ENCODE results near the gene MAGEC1.
"Not testable (repeated sequence)": the region's sequence is repeated elsewhere in the genome, so short reads cannot be mapped to it uniquely, and the experiment has no call there.

The MAGEC1 gene

GRCh38 chrX:141903400-141904155, at the start of gene MAGEC1:
Gene MAGEC1, plus strand, starts transcription at chrX:141903894. Its CDS starts 1,179 bp downstream, at chrX:141905073.
- no peak for DNase-seq (ENCODE audit: low read depth in 2 of 2)

DNA sequence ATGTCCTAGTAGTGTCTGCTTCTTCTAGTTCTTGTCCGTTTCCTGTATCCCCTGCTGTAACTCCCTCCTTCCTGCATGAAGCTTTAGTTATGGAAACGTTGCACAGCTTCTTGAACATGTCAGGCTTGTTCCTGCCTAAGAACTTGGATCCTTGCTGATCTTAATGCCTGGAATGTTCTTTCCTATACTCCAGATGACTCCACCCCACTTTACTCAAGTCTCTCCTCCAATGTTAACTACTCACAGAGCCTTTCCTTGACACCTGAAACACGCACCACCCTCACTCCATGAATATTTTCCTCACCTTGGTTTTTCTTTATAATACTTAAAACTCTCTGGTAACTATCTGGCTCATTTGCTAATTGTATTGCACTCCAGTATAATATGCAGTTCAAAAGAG, 46.2 kb upstream of the MAGEC1 start:
- no peak for DNase-seq (ENCODE audit: low read depth in 2 of 2)

DNA sequence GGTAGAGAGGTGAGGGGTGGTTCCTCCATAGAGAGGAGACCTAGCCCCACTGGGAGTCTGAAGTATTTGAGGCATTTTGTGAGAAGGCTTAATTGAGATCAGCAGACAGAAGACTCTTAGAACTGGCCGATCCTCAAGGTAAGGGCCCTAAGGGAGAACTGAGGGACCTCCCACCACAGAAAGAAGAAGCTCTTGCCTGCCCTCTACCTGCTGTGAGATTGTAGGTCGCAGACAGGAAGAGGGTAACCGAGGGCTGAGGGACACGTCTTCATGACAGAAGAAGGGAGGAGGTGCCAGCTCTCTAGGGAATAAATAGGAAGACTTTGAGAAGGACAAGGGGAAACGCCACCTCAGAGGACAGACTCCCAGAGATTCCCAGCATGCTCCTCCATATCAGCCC, 24.1 kb upstream of the MAGEC1 start:
- no peak for DNase-seq (ENCODE audit: low read depth in 2 of 2)

DNA sequence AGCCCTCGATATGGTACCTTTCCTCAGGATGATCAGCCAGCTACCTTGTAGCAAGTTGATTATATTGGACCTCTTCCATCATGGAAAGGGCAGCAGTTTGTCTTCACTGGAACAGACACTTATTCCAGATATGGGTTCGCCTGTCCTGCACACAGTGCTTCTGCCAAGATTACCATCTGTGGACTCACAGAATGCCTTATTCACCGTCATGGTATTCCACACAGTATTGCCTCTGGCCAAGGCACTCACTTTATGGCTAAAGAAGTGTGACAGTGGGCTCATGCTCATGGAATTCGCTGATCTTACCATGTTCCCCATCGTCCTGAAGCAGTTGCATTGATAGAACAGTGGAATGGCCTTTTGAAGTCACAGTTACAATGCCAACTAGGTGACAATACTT, 14.9 kb upstream of the MAGEC1 start:
- DNase-seq (ENCODE audit: low read depth in 2 of 2) = not testable (repeated sequence)

DNA sequence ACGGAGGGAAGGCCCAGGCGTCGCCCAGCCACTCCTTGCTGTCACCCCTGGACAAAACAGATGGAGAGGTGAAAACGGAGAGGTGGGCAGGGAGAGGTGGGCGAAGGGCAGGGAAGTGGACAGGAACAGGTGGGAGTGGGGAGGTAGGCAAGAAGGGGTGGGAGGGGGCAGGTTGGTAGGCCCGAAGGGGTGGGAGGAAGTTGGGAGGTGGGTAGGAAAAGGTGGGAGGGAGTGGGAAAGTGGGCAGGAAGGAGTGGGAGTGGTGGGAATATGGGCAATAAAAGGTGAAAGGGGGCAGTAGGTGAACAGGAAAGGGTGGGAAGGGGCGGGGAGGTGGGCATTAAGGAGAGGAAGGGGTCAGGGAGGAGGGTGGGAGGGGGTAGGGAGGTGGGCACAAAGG, 9.0 kb upstream of the MAGEC1 start:
- no peak for DNase-seq (ENCODE audit: low read depth in 2 of 2)

DNA sequence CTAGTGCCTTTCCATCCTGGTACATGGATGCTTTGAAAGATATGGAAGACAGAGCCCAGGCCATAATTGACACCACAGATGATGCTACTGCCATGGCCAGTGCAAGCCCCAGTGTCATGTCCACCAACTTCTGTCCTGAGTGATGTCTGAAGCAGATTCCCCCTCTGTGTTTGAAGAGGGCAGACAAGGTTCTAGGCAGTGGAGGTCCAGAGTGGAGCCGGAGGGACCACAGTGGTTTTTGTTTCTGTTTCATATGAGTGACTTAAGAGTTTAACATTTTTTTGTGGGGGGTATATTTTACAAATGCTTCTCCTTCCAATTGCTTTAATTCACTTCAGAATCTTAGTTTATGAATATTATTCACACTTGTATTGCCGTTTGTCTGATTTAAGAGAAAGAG, 6.0 kb upstream of the MAGEC1 start:
- DNase-seq (ENCODE audit: low read depth in 2 of 2) = no peak

GRCh38 chrX:141902366-141902765, 1.3 kb upstream of the MAGEC1 start:
- no peak for DNase-seq (ENCODE audit: low read depth in 2 of 2)

DNA sequence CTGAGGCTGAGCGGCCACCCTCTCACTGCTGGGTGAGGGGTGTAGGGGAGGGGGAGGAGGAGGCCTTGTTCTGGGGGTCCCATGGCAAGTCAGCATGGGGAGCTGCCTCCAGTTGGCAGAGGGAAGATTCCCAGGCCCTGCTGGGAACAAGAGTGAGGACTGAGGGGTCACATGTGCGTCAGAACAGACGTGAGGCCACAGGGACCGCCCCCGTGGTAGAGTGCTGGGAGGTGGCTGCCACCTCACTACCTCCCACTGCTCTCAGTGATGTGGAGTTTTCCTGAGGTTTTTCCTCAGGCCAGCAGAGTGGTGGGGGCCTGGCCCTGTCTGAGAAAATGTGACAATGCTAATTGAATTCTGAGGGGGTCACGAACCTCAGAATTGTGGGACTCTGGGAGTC, 568 bp downstream of the MAGEC1 start:
- DNase-seq (ENCODE audit: low read depth in 2 of 2) = no peak

DNA sequence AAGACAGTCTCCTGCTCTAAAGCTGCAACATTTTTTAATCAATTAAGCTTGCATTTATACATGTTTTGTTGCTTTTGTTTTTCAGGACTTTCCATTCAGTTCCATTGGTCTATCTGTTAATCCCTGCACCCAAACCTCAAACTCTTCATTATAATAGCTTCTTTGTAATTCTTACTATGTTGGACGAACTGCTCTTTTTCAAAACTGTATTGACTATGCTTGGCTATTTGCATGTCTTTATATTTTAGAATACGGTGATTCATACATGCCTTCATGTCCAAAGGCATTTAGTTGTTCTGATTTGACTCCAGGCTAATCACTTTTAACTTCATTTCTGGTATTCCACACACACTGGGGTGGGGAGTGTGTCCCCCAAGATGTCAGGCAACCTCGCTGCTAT, 14.1 kb downstream of the MAGEC1 start:
- no peak for DNase-seq (ENCODE audit: low read depth in 2 of 2)

- no peak for DNase-seq (ENCODE audit: low read depth in 2 of 2)
Observed at GRCh38 chrX:141924293-141924692, 20.6 kb downstream of the MAGEC1 start.

- no peak for DNase-seq (ENCODE audit: low read depth in 2 of 2)
Observed at GRCh38 chrX:141928432-141928831, 24.7 kb downstream of the MAGEC1 start.

DNA sequence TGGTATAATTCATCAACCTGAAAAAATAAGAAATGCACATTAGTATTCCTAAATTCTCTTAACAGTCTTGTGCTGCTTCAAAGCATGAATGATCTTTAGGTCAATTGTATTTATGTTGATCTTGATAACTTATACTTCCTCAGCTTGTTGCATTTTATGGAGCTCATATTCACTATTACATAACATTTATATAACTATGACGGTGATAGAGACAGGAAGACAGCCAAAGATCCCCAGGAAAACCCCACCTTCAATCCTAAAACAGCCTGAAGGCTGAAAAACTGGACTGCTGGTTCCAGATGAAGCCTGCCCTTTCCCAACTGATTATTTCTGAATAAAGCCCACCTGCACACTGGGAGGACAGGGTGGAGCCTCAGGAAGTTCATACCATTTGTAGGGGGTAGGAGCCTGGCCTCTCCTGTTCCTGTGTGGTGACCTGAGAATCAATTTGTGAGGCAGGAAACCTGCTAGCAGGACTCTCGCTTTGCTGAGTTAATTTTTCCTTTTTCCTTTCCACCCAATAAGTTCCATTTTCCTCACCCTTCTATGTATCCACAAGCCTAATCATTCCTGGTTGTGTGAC, 30.5 kb downstream of the MAGEC1 start:
- DNase-seq (ENCODE audit: low read depth in 2 of 2) = no peak

GRCh38 chrX:141935645-141936044, 32.0 kb downstream of the MAGEC1 start:
- DNase-seq (ENCODE audit: low read depth in 2 of 2) = no peak

GRCh38 chrX:141936080-141936479, 32.4 kb downstream of the MAGEC1 start:
- no peak for DNase-seq (ENCODE audit: low read depth in 2 of 2)

- DNase-seq (ENCODE audit: low read depth in 2 of 2) = no peak
Observed at GRCh38 chrX:141941234-141941633, 37.5 kb downstream of the MAGEC1 start.

GRCh38 chrX:141945426-141945825, 41.7 kb downstream of the MAGEC1 start:
- DNase-seq (ENCODE audit: low read depth in 2 of 2) = no peak

GRCh38 chrX:141947350-141947749, 43.7 kb downstream of the MAGEC1 start:
- no peak for DNase-seq (ENCODE audit: low read depth in 2 of 2)

DNA sequence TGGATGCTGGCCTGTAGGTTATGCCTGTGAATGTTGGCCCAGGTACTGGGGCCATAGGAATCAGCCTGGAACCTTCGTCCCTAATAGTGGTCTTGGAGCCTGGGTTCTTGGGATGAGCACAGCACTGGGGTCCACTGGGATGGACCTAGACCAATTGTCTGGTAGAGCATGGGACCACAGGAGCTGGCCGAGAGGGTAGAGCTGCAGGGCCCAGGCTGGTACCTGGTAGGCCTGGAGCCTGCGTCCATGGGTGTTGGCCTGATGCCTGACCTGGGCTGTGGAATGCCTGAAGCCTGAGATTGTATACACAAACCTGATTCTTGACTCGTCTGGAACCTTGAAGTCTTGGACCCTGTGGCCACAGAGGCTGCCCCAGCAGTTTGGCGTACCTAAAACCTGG, 48.9 kb downstream of the MAGEC1 start:
- DNase-seq (ENCODE audit: low read depth in 2 of 2) = no peak

DNA sequence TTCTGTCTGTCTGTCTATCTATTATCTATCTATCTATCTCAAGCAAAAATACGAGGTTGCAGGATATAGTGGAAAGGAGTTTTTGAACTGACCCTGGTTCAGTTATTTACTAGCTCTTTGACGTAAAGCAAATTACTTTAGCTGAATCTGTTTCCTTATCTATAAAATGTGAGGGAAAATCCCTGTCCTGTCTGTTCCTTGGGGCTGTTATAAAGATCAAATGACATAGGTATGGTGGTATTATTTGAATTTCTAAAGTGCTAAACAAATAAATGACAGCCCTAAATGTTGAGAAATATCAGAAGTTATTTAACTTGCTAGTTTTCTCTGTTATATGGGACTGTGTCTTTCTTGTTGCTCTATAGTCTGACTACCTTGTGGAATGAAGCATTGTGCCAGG, 55.0 kb downstream of the MAGEC1 start:
- no peak for DNase-seq (ENCODE audit: low read depth in 2 of 2)

All from stimulated activated CD8-positive, alpha-beta memory T cell treated with anti-CD3 and anti-CD28 coated beads, Interleukin-7, amount 100 ng/mL, for 4 hours (primary cell).